ENCODE results near the gene MCC.

Gene MCC

DNA sequence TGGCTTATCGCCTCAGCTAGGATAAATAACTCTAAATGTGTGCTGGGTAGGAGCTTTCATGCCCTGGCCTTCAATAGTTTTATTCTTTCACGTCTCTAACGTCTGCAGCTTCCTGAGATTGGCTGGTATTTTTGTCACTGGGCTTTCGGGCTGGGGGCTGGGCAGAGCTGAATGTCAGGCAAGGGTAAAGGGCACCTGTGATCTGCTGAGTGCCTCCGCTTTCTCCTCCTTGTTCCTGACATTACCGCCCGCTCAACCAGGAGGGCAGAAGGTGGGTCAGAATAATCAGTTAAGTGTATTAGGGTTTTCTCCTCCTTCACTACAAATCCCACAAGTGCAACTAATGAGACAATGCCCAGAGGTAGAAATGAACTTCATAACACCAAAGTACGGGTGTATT lies 270.1 kb downstream of the MCC start:
- no peak for DNase-seq

DNA sequence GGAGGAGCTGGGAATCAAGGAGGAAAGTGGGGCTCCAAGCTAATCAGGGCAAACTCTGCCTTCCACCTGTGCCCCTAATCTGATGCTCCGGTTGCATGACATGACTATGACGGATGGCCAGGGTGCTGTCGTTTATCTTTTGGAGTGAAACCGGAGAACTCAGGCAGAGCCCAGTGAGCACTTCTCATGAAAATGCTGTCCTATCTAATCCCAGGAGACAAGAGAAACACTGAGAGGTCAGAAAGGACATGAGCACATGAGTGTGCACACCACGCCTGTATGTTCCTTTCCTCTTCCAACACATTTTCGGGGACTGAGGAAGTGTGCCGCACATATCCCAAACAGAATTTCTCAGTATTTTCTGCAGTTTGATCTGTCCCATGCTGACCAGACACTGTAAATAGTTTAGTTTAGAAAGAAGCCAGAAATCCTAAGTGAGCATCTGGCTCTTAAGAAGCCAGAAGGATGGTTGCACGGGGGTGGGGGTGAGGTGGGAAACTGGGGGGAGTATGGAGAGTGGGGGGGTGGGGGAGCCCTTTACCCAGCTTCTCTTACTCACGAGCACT lies 270.6 kb downstream of the MCC start:
- DNase-seq: no peak

DNA sequence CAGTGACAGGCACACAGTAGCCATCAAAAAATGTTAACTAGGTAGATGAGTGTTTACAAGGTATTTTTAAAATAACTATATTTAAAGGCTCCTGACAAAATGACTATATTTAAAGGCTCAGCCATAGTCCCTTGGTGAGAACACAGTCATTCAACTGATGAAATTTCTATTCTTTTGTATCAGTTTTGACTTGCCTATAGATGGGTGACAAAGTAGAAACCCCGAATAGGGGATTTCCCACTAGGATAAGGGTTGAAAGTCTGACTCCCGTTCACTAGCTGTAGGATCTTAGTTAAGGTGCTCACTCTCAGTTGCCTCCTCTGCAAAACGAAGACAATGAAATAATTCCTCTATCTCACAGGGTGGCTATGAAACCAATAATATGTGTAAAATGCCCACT lies 271.7 kb downstream of the MCC start:
- no peak for DNase-seq

DNA sequence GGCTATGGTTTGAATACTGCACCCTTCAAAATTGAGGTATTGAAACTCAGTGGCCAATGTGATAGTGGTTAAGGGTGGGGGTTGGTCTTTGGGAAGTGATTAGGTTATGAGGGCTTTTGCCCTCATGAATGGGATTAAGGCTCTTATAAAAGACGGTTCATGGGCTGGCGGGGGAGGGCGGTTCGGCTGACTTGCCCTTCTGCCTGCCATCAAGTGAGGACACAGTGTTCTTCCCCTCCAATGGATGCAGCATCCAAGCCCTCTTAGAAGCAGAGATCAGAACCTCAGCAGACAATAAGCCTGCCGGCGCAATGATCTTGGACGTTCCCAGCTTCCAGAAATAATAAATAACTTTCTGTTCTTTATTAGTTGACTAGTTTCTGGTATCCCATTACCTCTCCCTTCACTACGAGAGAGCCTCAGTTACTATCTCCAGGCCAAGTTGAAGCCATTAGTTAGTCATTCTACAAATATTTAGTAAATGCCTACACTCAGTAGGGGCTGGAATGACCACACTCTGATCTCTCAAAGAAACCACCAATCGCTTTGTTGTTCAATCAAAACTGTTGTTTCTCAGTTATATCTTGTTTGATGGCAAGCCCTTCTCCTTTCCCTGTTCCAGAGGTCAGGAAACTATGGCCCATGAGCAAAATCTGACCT lies 272.7 kb downstream of the MCC start:
- DNase-seq: no peak

DNA sequence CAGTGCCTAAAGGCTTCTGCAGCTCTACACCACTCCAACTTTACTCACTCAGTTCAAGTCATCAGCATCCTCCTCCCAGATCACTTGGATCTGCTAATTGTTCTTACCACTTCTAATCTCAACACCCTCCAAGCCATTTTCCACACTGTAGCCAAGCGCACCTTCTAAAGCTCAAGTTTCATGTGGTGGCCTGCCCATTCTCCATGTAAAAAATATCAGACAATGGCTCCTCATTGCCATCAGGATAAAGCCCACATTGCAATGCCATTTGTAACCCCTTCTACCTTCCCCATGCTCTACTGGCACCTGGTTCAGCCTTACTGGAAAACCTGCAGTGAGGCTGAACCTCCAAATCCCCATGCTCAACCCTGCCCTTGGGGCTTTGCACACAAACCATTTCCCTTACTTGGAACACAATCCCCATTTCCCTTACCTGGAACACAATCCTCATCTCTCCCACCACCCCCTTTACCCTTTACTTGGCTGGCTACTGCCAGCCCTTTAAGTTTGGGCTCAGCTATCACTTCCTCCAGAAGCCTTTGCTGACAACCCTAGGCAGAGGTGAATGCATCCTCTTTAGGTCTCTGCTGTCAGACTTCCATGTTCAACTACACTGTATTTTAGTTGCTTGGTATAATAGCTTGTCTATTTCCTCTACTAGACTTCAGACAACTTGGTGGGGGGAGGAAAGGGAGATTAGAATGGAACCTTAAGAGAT lies 273.5 kb downstream of the MCC start:
- DNase-seq: no peak

DNA sequence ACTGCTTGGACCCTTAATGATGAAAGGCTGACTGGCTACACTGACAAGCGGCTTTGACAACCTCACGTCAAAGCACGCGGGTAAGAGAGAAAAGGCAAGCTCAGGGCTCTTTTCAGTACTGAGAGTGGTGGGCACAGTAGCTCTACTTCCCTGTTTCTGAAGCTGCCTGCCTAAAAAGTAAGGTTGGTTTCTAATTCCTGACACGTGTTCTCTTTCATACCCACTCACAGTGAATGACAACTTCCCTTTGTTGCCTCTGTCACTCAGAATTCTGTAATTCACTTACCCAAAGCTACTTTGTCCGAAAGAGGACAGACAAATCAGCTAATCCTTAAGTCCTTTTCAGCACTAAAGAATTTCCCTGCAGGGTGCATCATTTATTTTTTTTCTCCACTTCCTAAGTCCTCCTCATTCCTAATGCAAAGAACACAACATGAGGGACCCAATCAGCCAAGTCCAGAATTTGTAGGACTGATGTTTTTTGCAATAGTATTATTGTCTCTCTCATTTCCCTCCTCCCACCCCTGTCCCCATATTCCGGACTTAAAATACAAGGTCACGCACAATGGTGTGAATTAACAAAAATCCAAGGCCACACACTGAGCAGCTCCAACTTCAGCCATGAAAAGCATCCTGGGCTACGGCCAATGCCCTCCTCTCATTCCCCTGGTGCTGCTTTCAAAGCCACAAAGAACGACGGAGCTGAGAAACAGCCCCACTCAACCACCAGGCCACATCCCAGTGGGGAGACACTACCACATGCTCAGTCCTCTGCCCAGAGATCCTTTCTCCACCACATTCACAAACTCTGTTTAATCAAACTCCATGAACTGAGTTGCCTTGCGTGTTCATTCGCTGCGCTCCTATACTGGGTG lies 274.5 kb downstream of the MCC start:
- DNase-seq: no peak

DNA sequence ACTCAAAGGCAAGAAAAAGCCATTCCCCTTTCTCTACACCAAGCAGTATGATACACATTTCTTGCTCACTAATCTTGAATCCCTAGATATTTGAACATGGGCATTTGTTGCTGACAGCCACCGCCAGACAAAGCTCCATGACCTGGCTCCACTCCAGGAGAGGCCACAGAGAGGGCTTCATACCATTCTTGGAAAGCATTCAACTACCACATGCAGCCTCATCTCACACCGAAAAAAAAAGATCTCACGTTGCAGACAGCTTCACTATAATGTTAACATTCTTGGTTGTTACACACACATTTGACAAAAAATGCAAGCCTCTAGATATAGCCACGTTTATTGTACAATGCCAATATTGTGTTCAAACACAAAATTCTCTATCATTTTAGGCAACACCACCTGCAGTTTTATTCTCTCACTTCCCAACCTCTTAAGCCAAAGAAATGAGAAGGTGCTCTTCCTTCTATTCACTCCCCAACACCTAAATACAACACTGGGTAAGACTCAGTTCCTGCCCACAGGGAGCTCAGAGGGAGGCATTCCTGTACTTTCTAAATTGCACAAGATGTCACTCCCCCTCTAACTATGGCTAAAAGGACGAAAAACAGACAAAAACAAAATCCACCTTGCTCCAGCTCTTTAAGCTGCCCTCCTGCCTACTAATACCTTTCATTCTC lies 275.9 kb downstream of the MCC start:
- DNase-seq: no peak

DNA sequence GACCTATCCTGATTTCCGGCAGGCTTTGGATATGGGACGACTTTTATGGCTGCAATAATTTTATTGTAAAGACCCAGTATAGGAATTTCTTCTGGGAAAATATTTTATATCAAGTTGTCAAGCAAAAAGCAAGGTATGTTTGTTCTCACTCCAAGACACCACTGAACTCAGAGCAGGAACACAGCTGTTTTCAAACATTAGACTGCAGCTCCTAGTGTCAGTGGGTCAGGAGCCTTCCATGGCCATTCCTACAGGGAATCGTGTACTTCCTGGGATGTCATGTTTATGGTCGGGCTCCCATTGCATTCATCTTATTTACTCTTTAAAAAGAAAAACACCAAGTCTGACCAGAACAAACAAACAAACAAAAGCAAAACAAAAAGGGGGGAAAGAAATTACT lies 278.8 kb downstream of the MCC start:
- no peak for DNase-seq

DNA sequence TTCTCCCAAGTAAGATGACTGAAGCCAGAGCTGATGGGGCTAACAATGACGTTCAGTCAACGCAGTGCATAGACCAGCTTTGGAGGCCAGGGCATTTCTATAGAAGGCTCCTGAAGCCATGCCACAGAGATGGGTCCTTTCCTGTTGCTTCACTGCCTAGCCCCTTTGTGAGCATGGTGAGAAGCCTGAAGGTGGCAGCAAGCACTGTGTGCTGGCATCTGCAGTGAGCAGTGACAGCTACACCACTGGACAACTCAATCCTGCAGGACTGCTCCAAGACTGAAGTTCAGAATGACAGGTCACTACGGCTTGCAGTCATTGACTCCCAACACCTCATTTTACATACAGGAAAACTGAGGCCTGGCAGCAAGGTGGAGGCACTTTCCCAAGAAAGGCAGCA lies 282.4 kb downstream of the MCC start:
- DNase-seq: no peak

DNA sequence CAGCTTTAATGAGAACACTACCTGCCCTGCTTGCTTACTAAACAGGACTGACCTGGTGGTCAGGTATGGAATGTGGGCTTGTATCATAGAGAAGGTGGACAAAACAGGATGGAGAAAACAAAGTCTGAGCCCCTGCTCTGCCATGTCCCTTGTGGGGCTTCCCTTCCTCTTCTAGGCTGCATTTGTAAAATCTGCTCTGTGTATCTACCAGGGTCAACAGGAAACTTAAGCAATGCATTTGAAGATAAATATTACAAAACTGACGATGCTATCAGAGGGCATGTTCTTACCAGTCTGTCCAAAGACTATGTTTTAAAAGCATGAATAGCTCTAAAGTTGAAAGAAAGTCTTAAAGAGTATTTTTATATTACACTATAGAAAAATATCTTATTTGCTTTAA lies 282.9 kb downstream of the MCC start:
- no peak for DNase-seq

DNA sequence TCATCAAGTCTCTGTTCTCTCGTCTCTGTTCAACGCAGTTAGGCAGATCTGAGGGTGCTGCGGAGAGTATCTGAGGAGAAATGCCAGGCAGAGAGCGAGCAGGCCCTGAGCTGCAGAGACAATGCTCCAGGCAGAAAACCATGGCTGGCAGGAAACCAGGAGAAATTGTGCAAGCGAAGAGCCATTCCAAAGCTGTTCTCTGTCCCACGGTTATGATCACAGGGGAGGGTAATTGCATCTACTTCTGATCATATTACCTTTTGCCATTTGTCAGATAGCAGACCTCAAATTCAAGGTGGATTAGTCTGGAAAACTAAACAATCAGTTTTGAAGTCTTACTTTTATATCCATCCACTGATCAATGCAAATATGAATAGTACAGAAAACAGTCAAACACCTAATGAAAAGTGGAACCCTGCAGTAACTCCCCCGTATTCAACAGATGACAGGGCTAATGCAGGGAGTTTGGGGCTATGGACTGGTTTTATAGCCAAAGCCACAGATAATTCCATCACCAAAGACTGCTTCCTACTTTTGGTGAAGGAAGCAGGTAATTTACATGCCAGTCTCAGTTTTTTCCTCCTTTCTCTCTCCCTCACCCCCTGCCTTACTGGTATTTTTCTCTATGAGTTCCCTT lies 283.6 kb downstream of the MCC start:
- no peak for DNase-seq

DNA sequence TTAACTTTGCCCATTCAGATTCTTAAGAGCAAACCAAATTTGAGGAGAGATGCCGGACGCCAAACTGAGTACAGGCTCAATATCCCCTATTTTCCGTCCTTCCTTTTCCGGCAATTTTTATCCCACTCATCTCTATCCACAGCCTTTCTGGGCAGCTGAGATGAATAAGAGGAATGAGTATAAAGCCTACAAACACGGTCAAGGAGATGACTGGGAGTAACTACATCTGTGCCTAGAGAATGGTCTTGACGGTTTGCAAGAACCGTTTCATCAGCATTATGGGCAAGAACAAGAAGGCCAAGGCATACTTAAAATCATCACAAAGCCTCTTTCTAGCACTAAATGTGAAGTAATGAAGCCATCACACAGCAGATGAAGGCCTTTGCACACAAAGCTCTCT lies 284.3 kb downstream of the MCC start:
- DNase-seq: no peak

DNA sequence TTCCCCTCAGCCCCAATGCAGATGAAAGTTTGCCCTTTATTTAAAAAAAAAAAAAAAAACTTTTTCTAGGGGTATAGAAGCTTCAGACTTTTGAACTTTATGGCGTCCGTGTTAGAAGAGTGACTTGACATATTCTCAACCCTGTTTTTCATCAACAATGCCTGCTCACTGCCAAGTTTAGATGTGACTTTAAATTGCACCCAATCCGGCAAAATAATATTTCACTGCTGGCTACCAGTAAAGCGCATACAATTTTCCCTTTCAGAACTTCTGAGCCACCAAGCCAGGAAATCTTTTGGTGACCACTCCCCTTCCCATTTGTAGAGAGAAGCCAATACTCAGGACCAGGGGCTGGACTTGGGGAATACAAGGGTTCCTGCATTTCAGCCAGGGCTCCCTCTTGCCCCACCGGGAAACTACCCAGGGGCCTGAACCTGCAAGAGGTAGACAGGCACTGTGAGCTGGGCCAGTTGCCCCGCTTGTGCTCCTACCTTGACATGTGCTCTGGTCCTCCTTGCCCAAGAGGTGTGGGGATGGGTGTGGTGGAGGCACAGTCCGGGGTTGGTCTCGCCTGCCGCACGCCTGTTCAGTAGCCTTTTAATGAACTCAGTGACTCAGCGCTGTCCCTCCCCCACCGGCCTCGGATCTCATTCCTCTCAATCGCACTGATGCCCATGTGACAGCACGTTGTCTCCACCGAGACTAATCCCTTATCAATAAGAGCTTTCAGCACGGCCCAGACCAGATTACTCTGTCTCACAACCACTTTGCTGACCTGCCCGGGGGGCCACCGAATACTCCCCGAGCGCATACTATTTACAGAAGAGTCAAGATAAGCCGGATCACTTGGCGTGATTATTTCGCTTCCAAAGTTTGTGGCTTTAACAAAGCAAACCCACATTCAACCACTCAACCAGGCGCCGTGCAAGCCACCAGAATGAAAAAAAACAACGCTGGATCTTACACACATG lies 285.2 kb downstream of the MCC start:
- DNase-seq: no peak

DNA sequence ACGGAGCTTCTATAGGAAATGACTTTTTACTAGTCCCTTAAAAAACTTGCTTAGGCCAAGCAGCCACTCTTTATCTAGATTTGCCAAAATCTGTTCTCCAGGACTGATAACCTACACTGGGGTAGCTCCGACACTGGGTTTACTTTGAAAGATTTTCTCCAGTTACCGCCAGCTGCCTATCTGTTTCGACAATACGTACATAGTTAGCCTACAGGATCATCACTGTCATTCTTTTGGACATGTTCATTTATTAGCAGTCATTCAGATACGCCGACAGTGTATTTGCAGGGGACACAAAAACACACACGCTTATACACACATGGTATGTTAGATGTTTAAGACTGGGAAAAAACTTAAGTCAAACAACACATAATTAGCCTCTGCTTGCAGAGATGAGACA lies 286.0 kb downstream of the MCC start:
- no peak for DNase-seq

DNA sequence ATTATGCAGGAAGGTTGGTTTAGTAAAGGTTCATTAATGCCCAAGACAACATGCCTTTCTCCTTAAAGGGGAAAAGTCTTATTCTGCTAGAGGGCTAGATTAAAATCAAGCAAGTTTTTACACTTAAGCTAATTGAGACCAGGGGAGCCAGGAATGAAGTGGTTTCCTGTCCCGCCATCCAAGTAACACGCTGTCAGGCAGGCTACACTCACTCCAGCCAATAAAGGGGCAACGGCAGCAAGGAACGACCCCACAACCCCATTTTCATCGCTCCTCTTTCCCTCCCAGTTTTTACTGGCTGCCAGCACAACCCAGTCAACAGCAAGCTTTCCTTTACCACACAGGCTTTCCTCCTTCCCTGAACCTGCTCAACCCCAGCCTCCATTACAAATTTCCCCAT lies 286.5 kb downstream of the MCC start:
- no peak for DNase-seq

DNA sequence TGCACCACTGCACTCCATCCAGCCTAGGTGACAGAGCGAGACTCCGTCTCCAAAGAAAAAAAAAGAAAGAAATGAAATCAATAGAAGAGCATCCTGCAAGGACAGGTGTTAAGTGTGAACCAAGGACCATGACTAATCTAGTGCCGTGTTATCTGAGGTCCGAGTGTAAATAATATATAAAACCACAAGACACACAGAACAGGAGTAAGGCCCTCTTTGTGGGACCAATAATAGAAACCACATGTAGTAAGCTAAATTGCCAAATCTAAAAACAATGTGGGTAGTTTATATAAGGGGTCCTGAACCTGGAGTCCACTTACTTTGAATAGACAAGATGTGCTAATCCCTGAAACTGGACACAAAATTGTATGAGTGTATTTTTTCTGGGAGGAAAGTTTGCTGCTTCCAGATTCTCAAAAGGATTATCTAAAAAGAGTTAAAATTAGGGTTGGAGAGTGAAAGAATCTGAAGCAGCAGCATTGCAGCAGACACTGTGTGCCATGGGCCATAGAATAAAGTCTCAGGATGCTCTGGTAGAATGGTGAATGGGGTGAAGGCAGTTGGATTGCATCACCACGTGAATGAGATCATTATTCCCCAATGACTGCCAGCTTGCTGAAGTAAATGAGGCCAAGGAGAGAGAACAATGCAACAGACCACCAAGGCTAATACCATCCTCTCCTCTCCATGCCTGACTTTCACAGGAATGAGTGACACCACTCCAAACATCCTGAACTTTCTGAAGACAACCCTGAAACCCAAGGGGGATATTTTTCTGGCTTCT lies 288.9 kb downstream of the MCC start:
- DNase-seq: no peak

DNA sequence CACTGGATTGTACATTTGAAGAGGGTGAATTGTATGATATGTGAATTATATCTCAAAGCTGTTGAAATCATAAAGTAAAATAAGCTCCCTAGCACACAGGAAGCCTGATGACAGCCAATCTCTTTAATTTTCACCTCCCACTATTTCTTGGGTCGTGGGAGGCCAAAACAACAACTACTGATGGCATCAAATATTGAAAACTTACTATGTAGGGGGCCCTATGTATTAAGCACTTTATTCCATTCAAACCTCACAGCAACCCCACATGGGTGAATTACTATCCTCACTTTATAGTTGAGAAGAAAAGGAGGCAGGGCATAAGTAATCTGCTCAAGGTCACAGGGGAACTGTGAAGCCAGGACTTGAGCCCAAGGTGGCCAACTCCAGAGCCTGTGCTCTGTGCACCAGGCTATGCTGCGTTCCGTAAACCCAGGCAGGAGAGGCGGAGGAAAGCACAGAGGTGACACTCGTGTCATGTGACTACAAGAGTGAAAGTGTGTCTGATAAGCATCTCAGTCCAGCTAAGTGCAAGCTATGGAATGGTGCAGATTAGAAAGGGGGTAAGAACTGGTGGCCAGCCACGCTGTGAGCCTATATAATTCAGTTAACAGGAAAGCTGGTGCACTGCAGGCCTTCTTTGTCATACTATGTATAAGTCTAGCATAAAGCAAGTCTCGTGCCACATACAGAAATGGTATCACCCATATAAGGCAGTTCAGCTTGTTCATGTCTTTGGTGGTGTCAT lies 290.6 kb downstream of the MCC start:
- DNase-seq: no peak

DNA sequence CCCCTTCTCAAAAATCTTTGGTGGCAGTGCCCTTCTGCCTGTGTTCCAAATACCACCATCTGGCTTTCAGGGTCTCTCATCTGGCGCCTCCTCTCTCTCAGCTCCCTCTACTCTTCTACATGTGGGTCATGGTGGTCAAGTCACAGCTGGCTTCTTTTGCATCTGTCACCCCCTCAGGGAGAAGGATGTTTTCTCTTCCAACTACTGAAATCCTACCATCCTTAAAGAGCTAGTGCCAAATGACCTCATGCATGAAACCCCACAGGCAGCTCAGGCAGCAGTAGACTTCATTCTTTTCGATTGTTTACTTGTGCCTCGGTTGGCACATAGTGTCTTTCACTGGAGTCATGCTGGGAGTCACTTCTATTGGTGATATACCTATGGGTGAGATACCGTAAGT lies 292.5 kb downstream of the MCC start:
- DNase-seq: no peak

DNA sequence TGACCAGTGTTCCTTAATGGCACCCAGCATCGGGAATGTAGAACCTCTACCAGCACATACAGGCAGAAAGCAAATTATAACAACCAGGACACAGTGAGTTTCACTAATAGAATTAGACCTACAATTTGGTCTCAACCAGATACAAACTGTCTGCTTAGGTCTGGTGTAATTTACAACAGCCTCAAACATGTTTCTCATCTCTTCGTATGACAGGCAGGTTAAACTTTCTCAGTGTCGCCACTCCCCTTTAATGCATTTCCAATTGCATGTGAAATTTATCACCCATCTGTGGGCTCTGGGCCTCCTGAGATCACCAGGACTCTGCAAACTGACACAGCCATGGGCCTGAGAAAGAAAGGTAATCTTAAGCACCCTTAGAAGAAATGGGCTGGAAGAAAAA lies 293.0 kb downstream of the MCC start:
- DNase-seq: no peak

DNA sequence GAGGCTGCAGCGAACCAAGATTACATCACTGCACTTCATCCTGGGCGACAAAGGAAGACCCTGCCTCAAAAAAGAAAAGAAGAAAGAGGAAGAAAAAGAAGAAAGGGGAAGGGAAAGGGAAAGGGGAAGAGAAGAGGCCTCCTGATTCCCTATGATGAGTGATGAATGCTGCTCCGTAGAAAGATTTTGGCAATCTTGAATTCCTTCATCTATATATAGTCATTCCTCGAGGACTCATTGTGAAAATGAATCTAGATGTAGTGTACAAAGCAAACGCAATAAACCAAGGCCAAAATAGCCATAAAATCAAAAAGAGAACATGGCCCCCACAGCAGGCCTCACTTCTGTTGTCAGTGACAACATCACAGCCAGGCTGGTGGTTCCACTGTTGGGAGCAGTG lies 293.7 kb downstream of the MCC start:
- DNase-seq: no peak

All from CD4-positive, alpha-beta T cell treated with Interleukin-6 for 4 hours (primary cell).